ENCODE data around the gene RCAN3.

The RCAN3 gene

DNA sequence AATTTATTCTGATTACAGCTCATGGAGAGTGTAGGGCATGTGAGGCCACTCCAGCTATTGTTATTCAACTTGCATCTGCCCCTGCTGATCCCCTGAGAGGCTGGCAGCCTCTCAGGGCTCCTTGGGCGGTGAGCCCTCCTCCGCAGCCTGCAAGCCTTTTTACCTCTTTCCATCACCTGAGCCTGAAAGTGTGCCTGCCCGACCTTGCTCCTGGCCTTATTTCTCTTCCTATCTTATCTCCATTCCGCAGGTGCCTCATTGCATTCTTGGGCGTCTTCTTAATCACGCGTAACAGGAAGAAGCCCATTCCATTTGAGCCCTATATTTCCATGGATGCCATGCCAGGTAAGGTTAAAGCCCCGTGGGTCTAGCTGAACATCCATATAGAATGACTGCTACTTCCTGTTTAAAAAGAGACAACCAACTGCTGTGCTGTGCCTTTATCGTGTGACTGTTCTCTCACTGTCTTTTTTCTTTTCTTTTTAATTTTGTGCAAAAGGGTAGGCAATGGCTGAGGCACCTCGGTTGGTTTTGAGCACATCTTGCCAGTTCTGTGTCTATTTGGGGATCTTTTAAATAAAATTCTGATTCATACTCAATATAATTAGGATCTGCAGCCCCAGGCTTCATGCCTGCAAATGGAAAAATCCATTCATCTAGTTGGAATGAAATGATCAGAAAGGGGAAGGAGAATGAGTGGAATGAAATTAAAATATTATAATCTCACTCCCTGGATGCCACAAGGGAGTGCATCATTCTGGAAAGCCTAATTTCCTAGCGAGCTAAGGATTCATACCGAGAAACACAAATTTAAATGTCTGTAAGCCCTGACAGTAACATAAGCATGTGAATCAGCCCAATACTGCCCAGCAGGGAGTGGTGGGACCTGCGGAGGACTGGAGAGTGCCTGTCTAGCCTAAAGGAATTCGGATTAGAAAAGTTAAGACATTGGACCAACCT, 38.6 kb upstream of the RCAN3 start:
- TF ChIP-seq, protein P1, sequence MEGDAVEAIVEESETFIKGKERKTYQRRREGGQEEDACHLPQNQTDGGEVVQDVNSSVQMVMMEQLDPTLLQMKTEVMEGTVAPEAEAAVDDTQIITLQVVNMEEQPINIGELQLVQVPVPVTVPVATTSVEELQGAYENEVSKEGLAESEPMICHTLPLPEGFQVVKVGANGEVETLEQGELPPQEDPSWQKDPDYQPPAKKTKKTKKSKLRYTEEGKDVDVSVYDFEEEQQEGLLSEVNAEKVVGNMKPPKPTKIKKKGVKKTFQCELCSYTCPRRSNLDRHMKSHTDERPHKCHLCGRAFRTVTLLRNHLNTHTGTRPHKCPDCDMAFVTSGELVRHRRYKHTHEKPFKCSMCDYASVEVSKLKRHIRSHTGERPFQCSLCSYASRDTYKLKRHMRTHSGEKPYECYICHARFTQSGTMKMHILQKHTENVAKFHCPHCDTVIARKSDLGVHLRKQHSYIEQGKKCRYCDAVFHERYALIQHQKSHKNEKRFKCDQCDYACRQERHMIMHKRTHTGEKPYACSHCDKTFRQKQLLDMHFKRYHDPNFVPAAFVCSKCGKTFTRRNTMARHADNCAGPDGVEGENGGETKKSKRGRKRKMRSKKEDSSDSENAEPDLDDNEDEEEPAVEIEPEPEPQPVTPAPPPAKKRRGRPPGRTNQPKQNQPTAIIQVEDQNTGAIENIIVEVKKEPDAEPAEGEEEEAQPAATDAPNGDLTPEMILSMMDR (IDR thresholded peaks at IDR 0.05; ENCODE audit: unreplicated experiment in 3 of 3) = no peak
- no peaks in the 10 kb centered on the region for H3K9me3 Mint-ChIP-seq
- peaks cover 30% of the 10 kb centered on the region for H3K36me3 Mint-ChIP-seq (ENCODE audit: low read depth)
- no peaks in the 10 kb centered on the region for H3K4me1 Mint-ChIP-seq
- H3K4me3 Mint-ChIP-seq = no peak overlapping the region
- H3K27me3 Mint-ChIP-seq (ENCODE audit: low read depth) = no peaks in the 10 kb centered on the region
- no peak overlapping the region for H3K27ac Mint-ChIP-seq

DNA sequence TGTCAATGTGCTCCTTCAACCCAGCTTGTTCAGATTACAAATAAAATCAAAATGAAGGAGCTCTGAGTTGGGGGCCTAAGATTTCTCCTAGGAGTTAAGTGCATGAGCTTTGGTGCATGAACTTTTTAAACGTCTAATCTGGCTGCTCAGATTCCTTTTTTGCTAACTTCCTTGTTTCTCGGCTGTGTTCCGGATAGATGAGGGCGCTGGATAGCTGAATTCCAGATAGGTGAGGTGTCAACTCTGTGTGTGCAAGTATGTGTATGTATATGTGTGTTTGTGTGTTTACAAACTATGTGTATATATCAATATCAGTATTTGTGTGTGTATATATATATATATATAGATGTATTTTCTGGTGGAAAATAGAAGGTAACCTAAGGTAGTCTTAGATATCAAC, 37.5 kb upstream of the RCAN3 start:
- TF ChIP-seq, protein P1 (IDR thresholded peaks at IDR 0.05; ENCODE audit: unreplicated experiment in 3 of 3) = no peak
- Mint-ChIP-seq H3K4me3 (no peak overlapping the region), H3K36me3 (ENCODE audit: low read depth) (peaks cover 29% of the 10 kb centered on the region), H3K27ac (no peak overlapping the region), H3K9me3 (no peaks in the 10 kb centered on the region), H3K27me3 (ENCODE audit: low read depth) (no peaks in the 10 kb centered on the region), H3K4me1 (no peaks in the 10 kb centered on the region)

DNA sequence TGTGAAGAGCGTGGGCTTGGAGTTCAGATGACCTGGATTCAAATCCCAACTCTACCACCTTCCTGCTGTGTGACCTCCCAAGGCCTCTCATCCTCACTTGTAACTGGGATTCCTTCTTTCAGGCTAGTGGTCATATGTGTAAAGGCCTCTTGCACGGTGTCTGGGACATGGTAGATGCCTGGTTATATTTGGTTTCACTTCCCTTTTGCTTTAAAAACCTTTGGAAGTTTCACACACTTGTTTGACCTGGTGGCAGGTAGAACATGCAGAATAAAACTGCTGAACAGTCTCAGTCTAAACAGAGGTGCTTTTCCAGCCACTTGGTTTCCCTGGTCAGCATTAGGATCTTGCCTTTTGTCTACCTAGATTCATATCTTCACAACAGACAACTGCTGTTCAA, 37.0 kb upstream of the RCAN3 start:
- Mint-ChIP-seq H3K27ac (no peak overlapping the region), H3K4me3 (no peak overlapping the region), H3K9me3 (no peaks in the 10 kb centered on the region), H3K27me3 (ENCODE audit: low read depth) (no peaks in the 10 kb centered on the region), H3K4me1 (no peaks in the 10 kb centered on the region), H3K36me3 (ENCODE audit: low read depth) (peaks cover 24% of the 10 kb centered on the region)
- TF ChIP-seq, protein P1 (IDR thresholded peaks at IDR 0.05; ENCODE audit: unreplicated experiment in 3 of 3) = no peak

DNA sequence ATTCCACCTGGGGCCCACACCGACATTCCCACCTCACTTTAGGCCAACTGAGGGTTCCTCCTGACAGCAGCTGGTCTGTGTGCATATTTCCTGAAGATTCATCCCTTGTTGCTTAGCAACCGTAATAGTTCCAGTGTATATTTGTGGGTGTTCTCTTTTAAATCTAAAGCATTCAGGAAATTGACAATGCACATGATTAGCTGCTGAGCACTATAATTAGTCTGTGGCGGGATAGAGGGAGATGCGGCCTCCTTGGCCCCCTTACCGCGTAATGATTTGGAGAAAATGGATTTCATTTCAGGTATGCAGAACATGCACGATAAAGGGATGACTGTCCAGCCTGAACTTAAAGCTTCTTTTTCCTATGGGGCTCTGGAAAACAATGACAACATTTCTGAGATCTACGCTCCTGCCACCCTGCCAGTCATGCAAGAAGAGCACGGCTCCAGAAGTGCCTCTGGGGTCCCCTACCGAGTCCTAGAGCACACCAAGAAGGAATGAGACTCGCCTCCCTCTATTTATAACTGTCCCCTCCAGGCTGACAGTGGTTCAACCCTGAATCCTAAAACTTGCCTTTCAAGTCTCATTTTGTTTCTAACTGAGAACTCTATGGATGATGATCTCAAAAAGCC, 33.8 kb upstream of the RCAN3 start:
- Mint-ChIP-seq H3K4me3 (no peak overlapping the region), H3K36me3 (ENCODE audit: low read depth) (peaks cover 15% of the 10 kb centered on the region), H3K9me3 (no peaks in the 10 kb centered on the region), H3K4me1 (no peaks in the 10 kb centered on the region), H3K27ac (no peak overlapping the region), H3K27me3 (ENCODE audit: low read depth) (no peaks in the 10 kb centered on the region)
- TF ChIP-seq, protein P1 (IDR thresholded peaks at IDR 0.05; ENCODE audit: unreplicated experiment in 3 of 3) = no peak

DNA sequence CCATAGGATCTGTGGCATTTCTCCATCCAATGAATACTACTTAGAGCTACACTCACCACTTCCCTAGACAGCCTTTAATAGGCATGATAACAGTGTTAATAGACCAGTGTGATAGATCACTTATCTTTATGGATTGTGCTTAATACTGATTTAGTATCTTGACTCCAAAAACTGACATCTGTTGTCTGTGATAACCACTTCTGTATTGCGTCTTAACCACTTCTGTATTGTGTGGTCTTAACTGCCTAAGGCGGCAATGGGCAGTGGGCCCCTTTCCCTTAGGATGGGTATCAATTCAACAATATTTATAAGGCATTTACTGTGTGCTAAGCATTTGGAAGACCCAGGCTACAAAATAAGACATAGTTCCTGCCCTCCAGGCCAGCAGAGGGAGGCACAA, 32.0 kb upstream of the RCAN3 start:
- no peak overlapping the region for H3K27ac Mint-ChIP-seq
- H3K36me3 Mint-ChIP-seq (ENCODE audit: low read depth) = peaks cover 15% of the 10 kb centered on the region
- no peak overlapping the region for H3K4me3 Mint-ChIP-seq
- TF ChIP-seq, protein P1 (IDR thresholded peaks at IDR 0.05; ENCODE audit: unreplicated experiment in 3 of 3) = no peak
- no peaks in the 10 kb centered on the region for H3K9me3 Mint-ChIP-seq
- H3K4me1 Mint-ChIP-seq = no peaks in the 10 kb centered on the region
- no peaks in the 10 kb centered on the region for H3K27me3 Mint-ChIP-seq (ENCODE audit: low read depth)
